GM12892 (cell line): Measurements from ENCODE around the gene PTGER3.
"Not testable (repeated sequence)": the region's sequence is repeated elsewhere in the genome, so short reads cannot be mapped to it uniquely, and the experiment has no call there.

ENCODE experiments used
- DNase-seq: peaks from one replicate; pipeline ENCODE4 v3.0.0; 2011; ENCODE audit not compliant: insufficient read length
- FAIRE-seq: peaks from 2 replicates; lab custom pipeline; 2011; peaks lifted over from hg19 to GRCh38; lab: Jason Lieb, UNC
- POLR2A ChIP-seq: IDR thresholded peaks from 2 replicates; pipeline ENCODE4 v1.6.1; 2011; ENCODE audit warnings: low read depth, low read length, control low read depth
- POLR2AphosphoS5 ChIP-seq: IDR thresholded peaks from 2 replicates; pipeline ENCODE4 v1.6.1; 2011; ENCODE audit warnings: low read depth, low read length, control low read depth
- TAF1 ChIP-seq: IDR thresholded peaks from 2 replicates; pipeline ENCODE4 v1.6.1; 2011; ENCODE audit warnings: low read depth, mild to moderate bottlenecking, control low read depth, low read length, borderline replicate concordance

PTGER3 gene

GRCh38 chr1:70966018-70966638 lies 81.5 kb downstream of the PTGER3 start:
- FAIRE-seq (no peak), DNase-seq (no peak)
- TF ChIP-seq POLR2A (no peak), TAF1 (no peak), POLR2AphosphoS5 (no peak)

- TF ChIP-seq POLR2AphosphoS5 (no peak), POLR2A (no peak), TAF1 (no peak)
- DNase-seq (no peak), FAIRE-seq (no peak)
Measured at GRCh38 chr1:70963374-70963773, 84.2 kb downstream of the PTGER3 start.

GRCh38 chr1:70961374-70961975 lies 86.1 kb downstream of the PTGER3 start:
- no peak for FAIRE-seq
- TF ChIP-seq TAF1 (no peak), POLR2A (no peak), POLR2AphosphoS5 (no peak)
- DNase-seq: no peak

GRCh38 chr1:70948396-70949017 lies 99.1 kb downstream of the PTGER3 start:
- TF ChIP-seq TAF1: no peak
- no peak for TF ChIP-seq POLR2AphosphoS5
- TF ChIP-seq POLR2A: no peak
- no peak for FAIRE-seq
- no peak for DNase-seq

GRCh38 chr1:70947835-70948234 lies 99.8 kb downstream of the PTGER3 start:
- no peak for FAIRE-seq
- TF ChIP-seq POLR2AphosphoS5 (no peak), POLR2A (no peak), TAF1 (no peak)
- no peak for DNase-seq

- DNase-seq (no peak), FAIRE-seq (no peak)
- TF ChIP-seq POLR2A (no peak), TAF1 (no peak), POLR2AphosphoS5 (no peak)
Measured at GRCh38 chr1:70945676-70946075, 101.9 kb downstream of the PTGER3 start.

GRCh38 chr1:70945251-70945650 lies 102.4 kb downstream of the PTGER3 start:
- TF ChIP-seq TAF1: no peak
- TF ChIP-seq POLR2AphosphoS5: no peak
- TF ChIP-seq POLR2A: no peak
- DNase-seq (no peak), FAIRE-seq (no peak)

- no peak for DNase-seq
- no peak for FAIRE-seq
- TF ChIP-seq TAF1: no peak
- TF ChIP-seq POLR2AphosphoS5: no peak
- no peak for TF ChIP-seq POLR2A
Measured at GRCh38 chr1:70941563-70941962, 106.1 kb downstream of the PTGER3 start.

- not testable (repeated sequence) for FAIRE-seq
Measured at GRCh38 chr1:70940398-70940797, 107.2 kb downstream of the PTGER3 start.

GRCh38 chr1:70934194-70934961 lies 113.2 kb downstream of the PTGER3 start:
- no peak for DNase-seq
- FAIRE-seq: no peak
- TF ChIP-seq POLR2A (no peak), TAF1 (no peak), POLR2AphosphoS5 (no peak)

More at GRCh38 chr1:70940398-70940797, 107.2 kb downstream of the PTGER3 start:
- DNase-seq: not testable (repeated sequence)

- TF ChIP-seq POLR2AphosphoS5: no peak
- no peak for TF ChIP-seq TAF1
- TF ChIP-seq POLR2A: no peak
- FAIRE-seq (no peak), DNase-seq (no peak)
Measured at GRCh38 chr1:70930062-70930461, 117.6 kb downstream of the PTGER3 start.

- TF ChIP-seq POLR2AphosphoS5 (no peak), TAF1 (no peak), POLR2A (no peak)
- FAIRE-seq (no peak), DNase-seq (no peak)
Measured at GRCh38 chr1:70922196-70922595, 125.4 kb downstream of the PTGER3 start.
